ENCODE measurements around the gene LAGE3. TPM values are rescaled to one million over a fixed set of nuclear protein-coding genes. Genes with fewer than 3 reads are reported as not detected.
A peak's percentile ranks its signal among the peaks of the same experiment; 100 is the strongest.

LAGE3 gene
- total RNA-seq, 4 donors from 2014 or later, result 4.7 to 19.4 (median 13.1) TPM; not detected in 1

DNA sequence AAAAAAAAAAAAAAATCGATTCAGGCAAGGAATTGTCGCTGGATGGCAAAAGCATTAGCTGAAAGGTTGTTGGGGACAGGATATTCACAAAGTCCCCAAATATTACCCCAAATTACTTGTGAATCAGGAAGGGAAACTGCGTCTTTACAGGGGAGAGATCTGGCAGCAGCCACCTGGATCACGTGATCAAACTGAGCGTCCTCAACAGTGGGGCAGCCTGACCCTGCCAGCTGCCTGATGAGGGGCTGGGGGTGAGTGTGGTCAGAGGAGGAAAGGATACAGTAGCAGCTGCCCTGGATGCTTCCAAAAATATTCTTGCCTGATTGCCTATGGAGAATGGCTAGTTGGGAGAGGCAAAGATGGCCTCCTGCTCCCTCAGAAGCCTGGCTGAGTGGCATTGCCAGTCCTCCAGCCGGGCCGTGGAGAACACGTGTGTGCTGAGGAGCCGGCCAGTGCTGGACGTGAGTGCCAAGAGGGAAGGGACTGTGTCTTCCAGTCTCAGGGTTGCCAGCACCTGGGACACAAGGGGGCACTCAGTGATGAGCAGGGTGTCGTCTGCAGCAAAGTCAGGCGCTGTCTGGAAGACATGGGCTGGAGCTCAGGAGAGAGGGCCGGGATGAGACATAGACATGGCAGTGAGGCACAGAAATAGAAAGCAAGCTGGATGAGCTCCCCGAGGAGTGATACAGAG, 3.0 kb upstream of the LAGE3 start:
- TF ChIP-seq, protein P1, sequence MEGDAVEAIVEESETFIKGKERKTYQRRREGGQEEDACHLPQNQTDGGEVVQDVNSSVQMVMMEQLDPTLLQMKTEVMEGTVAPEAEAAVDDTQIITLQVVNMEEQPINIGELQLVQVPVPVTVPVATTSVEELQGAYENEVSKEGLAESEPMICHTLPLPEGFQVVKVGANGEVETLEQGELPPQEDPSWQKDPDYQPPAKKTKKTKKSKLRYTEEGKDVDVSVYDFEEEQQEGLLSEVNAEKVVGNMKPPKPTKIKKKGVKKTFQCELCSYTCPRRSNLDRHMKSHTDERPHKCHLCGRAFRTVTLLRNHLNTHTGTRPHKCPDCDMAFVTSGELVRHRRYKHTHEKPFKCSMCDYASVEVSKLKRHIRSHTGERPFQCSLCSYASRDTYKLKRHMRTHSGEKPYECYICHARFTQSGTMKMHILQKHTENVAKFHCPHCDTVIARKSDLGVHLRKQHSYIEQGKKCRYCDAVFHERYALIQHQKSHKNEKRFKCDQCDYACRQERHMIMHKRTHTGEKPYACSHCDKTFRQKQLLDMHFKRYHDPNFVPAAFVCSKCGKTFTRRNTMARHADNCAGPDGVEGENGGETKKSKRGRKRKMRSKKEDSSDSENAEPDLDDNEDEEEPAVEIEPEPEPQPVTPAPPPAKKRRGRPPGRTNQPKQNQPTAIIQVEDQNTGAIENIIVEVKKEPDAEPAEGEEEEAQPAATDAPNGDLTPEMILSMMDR (IDR thresholded peaks at IDR 0.05), result no peak
- TF ChIP-seq POLR2A (IDR thresholded peaks at IDR 0.05), result no peak
- Histone ChIP-seq H3K27ac (no peak overlapping the region), H3K4me1 (peaks cover 0 to 3% of the 10 kb centered on the region in 2 donors), H3K36me3 (no peaks in the 10 kb centered on the region), H3K4me3 (no peak overlapping the region), H3K27me3 (no peaks in the 10 kb centered on the region), H3K9me3 (no peaks in the 10 kb centered on the region)
- no peak for DNase-seq
- intact Hi-C loops (cut with DNase I; ENCODE audit: low total_unique reads), result no loop called here

DNA sequence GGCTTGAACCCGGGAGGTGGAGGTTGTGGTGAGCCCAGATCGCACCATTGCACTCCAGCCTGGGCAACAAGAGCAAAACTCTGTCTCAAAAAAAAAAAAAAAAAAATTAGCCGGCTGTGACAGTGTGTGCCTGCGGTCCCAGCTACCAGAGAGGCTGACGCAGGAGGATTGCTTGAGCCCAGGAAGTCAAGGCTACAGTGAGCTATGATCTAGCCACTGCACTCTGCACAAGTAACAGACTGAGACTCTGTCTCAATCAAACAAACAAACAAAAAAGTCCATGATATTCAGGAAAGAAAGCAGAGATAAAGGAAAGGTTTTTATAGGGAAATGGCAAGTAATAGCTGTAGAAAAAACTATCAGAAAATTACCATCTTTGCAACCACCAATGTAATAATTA, 2.1 kb upstream of the LAGE3 start:
- Histone ChIP-seq H3K4me1 (peaks cover 0 to 3% of the 10 kb centered on the region in 2 donors), H3K9me3 (no peaks in the 10 kb centered on the region), H3K27ac (no peak overlapping the region), H3K27me3 (no peaks in the 10 kb centered on the region), H3K4me3 (no peak overlapping the region), H3K36me3 (no peaks in the 10 kb centered on the region)
- no peak for DNase-seq
- TF ChIP-seq, protein P1 (IDR thresholded peaks at IDR 0.05), result no peak
- no peak for TF ChIP-seq POLR2A (IDR thresholded peaks at IDR 0.05)
- intact Hi-C loops (cut with DNase I; ENCODE audit: low total_unique reads), result no loop called here

DNA sequence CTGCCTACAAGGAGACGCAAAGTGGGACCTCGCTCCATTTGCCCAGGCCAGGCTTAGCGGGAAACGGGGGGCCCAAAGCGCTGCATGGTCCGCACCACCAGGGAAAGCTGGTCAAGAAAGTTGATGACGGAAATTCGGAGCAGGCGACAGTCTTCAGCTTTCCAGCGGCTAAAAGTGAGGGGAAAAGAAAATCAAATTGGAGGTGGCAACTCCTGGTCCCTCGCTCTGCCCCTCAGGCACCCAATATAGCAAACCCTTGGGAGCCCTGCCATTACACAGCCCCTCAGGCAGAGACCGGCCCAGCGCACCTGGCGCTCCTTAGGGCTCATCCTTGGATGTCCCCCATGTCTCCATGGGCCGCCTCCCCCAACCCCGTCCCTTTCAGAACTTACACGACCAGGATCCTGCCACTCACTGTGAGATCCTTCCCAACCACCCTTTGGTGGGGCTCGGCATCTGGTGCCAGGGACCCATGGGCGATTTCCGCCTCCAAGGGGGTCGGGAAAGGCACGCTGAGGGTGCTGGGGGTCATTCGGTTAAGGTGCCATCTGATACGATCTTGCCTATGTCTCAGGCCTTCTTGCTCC, 1.1 kb downstream of the LAGE3 start:
- TF ChIP-seq POLR2A (IDR thresholded peaks at IDR 0.05), result no peak
- TF ChIP-seq, protein P1 (IDR thresholded peaks at IDR 0.05), result no peak
- peak in 1 of 2 donors; percentile 26 for DNase-seq

GRCh38 chrX:154476821-154477220, 2.3 kb downstream of the LAGE3 start:
- no peak for DNase-seq
- Histone ChIP-seq H3K4me3 (no peak overlapping the region), H3K27me3 (no peaks in the 10 kb centered on the region), H3K4me1 (peaks cover 0 to 3% of the 10 kb centered on the region in 2 donors), H3K36me3 (no peaks in the 10 kb centered on the region), H3K9me3 (no peaks in the 10 kb centered on the region), H3K27ac (no peak overlapping the region)
- no peak for TF ChIP-seq POLR2A (IDR thresholded peaks at IDR 0.05)
- TF ChIP-seq, protein P1 (IDR thresholded peaks at IDR 0.05), result no peak
- intact Hi-C loops (cut with DNase I; ENCODE audit: low total_unique reads), result no loop called here

More for the DNA sequence above, 1.1 kb downstream of the LAGE3 start:
- H3K36me3 ChIP-seq, result no peaks in the 10 kb centered on the region
- no peaks in the 10 kb centered on the region for H3K27me3 ChIP-seq
- intact Hi-C loops (cut with DNase I; ENCODE audit: low total_unique reads), result no loop called here
- peaks cover 0 to 3% of the 10 kb centered on the region in 2 donors for H3K4me1 ChIP-seq
- peak overlapping the region; percentile 33 to 49 for H3K4me3 ChIP-seq
- H3K27ac ChIP-seq, result peak overlapping the region; percentile 70 to 86
- no peaks in the 10 kb centered on the region for H3K9me3 ChIP-seq

DNA sequence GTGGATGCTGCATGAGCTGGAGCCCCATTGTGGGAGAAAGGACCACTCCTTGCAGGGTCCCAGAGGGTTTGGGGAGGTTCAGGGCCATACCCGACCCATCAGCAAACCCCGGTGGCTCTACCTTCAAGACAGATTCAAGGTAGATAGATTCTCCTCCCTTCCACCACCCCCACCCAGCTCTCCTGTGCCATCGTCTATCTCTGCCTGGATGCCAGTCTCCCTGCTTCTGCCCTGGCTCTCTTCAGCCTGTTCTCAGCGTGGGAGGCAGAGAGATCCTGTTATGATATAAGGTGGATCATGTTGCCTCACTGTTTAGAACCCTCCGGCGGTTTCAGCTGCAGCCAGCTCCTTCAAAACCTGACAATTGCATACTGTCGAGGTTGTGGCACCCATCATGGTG, 5.4 kb downstream of the LAGE3 start:
- Histone ChIP-seq H3K4me1 (peaks cover 0 to 3% of the 10 kb centered on the region in 2 donors), H3K36me3 (no peaks in the 10 kb centered on the region), H3K27ac (no peak overlapping the region), H3K4me3 (no peak overlapping the region), H3K9me3 (no peaks in the 10 kb centered on the region), H3K27me3 (no peaks in the 10 kb centered on the region)
- intact Hi-C loops (cut with DNase I; ENCODE audit: low total_unique reads), result no loop called here
- TF ChIP-seq POLR2A (IDR thresholded peaks at IDR 0.05), result no peak
- TF ChIP-seq, protein P1 (IDR thresholded peaks at IDR 0.05), result no peak
- DNase-seq, result no peak
